Hematopoietic multipotent progenitor cell treated with erythropoietin and hydrocortisone succinate and interleukin-3 and kit ligand, for 4 days (in vitro differentiated cells): ENCODE data around the gene GPHA2.

Experiments
- DNase-seq: peaks from one replicate; pipeline ENCODE4 v3.0.0-alpha.2; 2015

The GPHA2 gene

GRCh38 chr11:64888729-64889511, 46.8 kb downstream of the GPHA2 start:
- DNase-seq, result peak; percentile 98

DNA sequence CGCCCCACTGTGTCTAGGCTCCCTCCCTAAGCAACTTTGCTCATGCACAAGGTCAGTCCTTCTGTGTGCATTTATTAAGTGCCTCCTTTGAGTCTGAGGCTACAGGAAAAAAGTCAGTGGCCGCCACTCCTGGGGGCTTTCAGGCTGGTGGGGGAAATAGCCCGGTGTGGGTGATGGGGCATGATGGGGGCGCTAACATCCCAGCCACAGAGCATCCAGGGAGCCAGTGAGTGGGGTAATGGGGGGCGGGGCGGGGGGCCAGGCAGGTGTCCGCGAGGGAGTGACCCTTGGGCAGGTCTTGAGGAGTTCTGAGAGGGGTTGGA, 47.3 kb downstream of the GPHA2 start:
- no peak for DNase-seq

- peak; percentile 90 for DNase-seq
Observed at GRCh38 chr11:64887757-64888405, 47.8 kb downstream of the GPHA2 start.

DNA sequence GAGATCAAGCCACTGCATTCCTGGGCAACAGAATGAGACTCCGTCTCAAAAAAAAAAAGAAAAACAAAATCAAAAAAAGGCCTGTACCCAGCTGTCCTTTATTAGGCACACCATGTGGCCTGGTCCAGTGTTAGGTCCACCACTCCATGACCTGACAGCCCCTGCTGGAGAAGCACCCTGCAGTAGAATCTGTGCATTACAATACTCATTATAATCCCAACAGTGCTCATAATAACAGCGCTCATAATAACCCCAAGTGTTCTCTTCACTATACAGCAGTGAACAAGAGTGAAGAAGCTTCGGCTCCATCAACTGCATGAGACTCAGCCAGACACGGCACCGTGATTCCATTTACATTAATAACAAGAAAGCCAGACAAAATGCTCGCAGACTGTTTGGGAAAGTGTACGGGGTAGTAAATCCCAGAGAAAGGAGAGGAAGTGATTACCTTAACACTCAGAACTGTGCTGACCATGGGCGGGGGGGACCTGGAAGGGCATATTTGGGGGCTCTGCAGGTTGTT, 48.4 kb downstream of the GPHA2 start:
- no peak for DNase-seq

DNA sequence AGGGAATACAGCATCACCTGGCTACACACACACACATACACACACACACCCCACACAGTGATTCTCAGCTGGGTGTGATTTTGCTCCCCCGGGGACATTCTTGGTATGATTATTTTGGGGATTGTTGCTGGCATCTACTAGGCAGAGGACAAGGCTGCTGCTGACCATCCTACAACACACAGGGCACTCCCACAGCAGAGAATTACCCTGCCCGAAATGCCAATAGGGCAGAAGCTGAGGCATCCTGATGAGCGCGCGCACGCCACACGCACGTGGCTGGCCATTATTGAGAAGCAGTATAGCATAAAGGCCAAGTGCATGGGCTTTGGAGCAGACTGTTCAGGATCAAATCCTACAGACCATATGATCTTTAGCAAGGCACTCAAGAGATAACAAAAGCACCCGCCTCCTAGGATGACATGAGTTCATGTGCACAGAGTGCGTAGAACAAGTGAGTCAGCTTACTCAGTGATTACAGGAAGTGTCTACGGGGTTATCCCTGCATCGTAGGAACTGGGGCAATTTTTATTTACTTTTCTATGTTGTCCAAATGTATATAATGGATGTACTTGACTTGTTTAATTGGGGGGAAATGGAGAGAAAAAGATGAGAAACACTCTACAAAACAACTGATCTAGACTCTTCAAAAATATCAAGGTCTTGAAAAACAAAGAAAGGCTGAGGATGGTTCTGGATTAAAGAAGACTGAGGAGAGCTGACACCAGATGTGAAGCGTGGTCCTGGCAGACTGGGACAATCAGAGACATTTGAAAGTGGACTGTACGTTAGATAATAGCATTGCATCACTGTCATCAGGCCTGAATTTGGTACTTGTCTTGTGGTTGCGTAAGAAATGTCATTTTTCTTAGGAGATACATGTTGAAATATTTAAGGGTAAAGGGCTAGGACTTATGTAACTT, 50.1 kb downstream of the GPHA2 start:
- peak; percentile 94 for DNase-seq
